Effector memory CD8-positive, alpha-beta T cell (primary cell): ENCODE measurements around the gene MBLAC1.

ENCODE experiments used
- ATAC-seq: fragments of 150-1000 bp; cut with Tn5 transposase; replicated peaks from 2 replicates; pipeline ENCODE4 v1.10.0; 2021; ENCODE audit warnings: mild to moderate bottlenecking, moderate library complexity
- DNase-seq, 3 experiments: peaks; one replicate each; pipeline ENCODE4 v3.0.0; 2021
- H3K27ac Mint-ChIP-seq, 2 donors: one replicate each; pipeline ENCODE4 v1.8.0; 2022; ENCODE audit warnings: mild to moderate bottlenecking in 2 of 2, mixed read lengths in 2 of 2, moderate library complexity in 2 of 2
- H3K27me3 Mint-ChIP-seq, 2 donors: one replicate each; pipeline ENCODE4 v1.8.0; 2022; ENCODE audit warnings: mixed read lengths in 2 of 2
- H3K36me3 Mint-ChIP-seq: one replicate; pipeline ENCODE4 v1.8.0; 2022; ENCODE audit warnings: mild to moderate bottlenecking, moderate library complexity, mixed read lengths; ENCODE audit not compliant: insufficient read depth
- H3K4me1 Mint-ChIP-seq, 2 donors: one replicate each; pipeline ENCODE4 v1.8.0; 2022; ENCODE audit warnings: low read depth in 2 of 2, mixed read lengths in 2 of 2
- H3K4me3 Mint-ChIP-seq, 2 donors: one replicate each; pipeline ENCODE4 v1.8.0; 2022; ENCODE audit warnings: mild to moderate bottlenecking in 2 of 2, mixed read lengths in 2 of 2, moderate library complexity in 2 of 2
- H3K9me3 Mint-ChIP-seq, 2 donors: one replicate each; pipeline ENCODE4 v1.8.0; 2022; ENCODE audit warnings: mixed read lengths in 2 of 2

Gene MBLAC1

DNA sequence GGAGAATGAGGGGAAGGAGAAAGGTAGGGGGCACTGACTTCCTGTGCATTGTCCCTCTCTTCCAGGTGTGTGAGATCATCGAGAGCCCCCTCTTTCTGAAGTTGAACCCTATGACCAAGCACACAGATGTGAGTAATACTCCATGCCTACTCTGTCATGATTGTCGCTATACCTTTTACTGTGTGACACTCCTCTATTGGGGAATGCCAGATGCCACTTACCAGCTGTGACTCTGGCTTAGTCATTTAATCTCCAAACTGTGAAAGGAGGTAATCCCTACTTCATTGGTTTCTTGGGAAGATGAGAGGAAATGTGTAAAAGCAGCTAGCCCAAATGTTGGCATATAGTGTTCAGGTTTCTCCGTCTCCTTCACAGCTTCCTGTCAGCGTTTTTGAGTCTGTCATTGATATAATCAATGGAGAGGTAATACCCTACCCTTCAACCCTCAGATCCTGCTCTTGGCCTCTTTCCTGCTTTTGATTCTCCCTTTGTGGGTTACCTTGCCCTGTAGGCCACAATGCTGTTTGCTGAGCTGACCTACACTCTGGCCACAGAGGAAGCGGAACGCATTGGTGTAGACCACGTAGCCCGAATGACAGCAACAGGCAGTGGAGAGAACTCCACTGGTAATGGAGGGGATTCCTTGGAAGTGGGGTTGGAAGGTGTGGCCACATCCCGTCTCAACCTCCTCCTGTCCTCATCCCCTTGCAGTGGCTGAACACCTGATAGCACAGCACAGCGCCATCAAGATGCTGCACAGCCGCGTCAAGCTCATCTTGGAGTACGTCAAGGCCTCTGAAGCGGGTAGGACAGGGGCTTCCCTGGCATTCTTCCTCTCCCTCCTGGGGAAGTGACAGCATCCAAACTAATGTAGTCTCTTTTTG lies 36.0 kb upstream of the MBLAC1 start:
- ATAC-seq (no peak), DNase-seq (no peak)
- Mint-ChIP-seq H3K4me1 (peaks cover 11 to 19% of the 10 kb centered on the region in 2 donors), H3K27ac (peak overlapping the region in 1 of 2 donors; percentile 55), H3K36me3 (peaks cover 68% of the 10 kb centered on the region), H3K4me3 (no peak overlapping the region), H3K27me3 (no peaks in the 10 kb centered on the region), H3K9me3 (no peaks in the 10 kb centered on the region)

DNA sequence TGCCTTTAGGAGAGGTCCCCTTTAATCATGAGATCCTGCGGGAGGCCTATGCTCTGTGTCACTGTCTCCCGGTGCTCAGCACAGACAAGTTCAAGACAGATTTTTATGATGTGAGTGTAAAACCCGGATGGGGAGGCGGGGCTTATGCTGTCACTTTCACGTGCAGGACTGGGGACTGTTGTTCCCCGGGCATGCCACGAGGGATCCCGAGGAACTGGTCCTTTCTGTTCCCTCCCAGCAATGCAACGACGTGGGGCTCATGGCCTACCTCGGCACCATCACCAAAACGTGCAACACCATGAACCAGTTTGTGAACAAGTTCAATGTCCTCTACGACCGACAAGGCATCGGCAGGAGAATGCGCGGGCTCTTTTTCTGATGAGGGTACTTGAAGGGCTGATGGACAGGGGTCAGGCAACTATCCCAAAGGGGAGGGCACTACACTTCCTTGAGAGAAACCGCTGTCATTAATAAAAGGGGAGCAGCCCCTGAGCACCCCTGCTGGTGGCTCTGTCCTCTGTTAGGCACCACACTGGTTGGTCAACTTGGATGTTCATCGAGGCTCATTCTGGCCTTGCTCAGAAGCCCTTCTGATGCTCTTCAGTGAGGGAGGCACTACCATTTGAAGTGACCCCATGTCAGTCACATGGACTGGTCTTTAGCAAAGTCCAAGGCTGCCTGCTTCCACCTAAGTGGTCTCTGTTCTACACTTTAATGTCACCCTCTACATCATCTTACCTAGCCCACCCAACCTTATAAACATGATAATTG lies 35.2 kb upstream of the MBLAC1 start:
- Mint-ChIP-seq H3K36me3 (peaks cover 76% of the 10 kb centered on the region), H3K4me1 (peaks cover 11 to 19% of the 10 kb centered on the region in 2 donors), H3K9me3 (no peaks in the 10 kb centered on the region), H3K4me3 (no peak overlapping the region), H3K27ac (peak overlapping the region in 1 of 2 donors; percentile 55), H3K27me3 (no peaks in the 10 kb centered on the region)
- no peak for ATAC-seq
- no peak for DNase-seq

DNA sequence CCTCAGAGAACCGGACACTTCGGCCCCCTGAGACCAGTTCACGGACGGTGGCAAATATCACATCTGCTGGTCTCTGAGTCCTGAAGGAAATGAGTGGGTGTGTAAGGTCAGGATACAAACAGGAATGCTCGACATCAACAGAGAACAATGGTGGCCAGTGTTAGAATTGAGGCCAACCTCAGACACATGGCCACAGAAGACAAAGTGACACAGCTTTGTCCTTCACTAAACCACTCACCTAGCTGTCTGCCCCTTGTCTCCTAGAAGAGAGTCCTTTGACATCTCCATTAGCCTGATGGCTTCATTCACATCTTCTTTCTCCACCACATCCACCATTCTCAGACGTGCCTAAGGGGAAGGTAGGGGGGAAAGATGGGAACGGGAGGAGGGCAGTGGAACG lies 33.7 kb upstream of the MBLAC1 start:
- ATAC-seq (no peak), DNase-seq (no peak)
- no peak overlapping the region for H3K4me3 Mint-ChIP-seq
- peak overlapping the region in 1 of 2 donors; percentile 75 for H3K27ac Mint-ChIP-seq
- H3K36me3 Mint-ChIP-seq: peaks cover 87% of the 10 kb centered on the region
- no peaks in the 10 kb centered on the region for H3K9me3 Mint-ChIP-seq
- H3K27me3 Mint-ChIP-seq: no peaks in the 10 kb centered on the region
- H3K4me1 Mint-ChIP-seq: peaks cover 13 to 24% of the 10 kb centered on the region in 2 donors

- DNase-seq: no peak
- H3K27me3 Mint-ChIP-seq: no peaks in the 10 kb centered on the region
- H3K9me3 Mint-ChIP-seq: no peaks in the 10 kb centered on the region
- H3K4me1 Mint-ChIP-seq: peaks cover 16 to 26% of the 10 kb centered on the region in 2 donors
- H3K27ac Mint-ChIP-seq: peak overlapping the region in 1 of 2 donors; percentile 75
- ATAC-seq: no peak
- H3K36me3 Mint-ChIP-seq: peaks cover 88% of the 10 kb centered on the region
- H3K4me3 Mint-ChIP-seq: no peak overlapping the region
Measured at GRCh38 chr7:100093498-100093897, 33.3 kb upstream of the MBLAC1 start.

GRCh38 chr7:100093925-100094486 lies 32.8 kb upstream of the MBLAC1 start:
- no peak for DNase-seq
- no peak overlapping the region for H3K4me3 Mint-ChIP-seq
- H3K4me1 Mint-ChIP-seq: peaks cover 21 to 32% of the 10 kb centered on the region in 2 donors
- H3K27ac Mint-ChIP-seq: peak overlapping the region in 1 of 2 donors; percentile 75
- peaks cover 89% of the 10 kb centered on the region for H3K36me3 Mint-ChIP-seq
- no peaks in the 10 kb centered on the region for H3K9me3 Mint-ChIP-seq
- H3K27me3 Mint-ChIP-seq: no peaks in the 10 kb centered on the region
- ATAC-seq: no peak

DNA sequence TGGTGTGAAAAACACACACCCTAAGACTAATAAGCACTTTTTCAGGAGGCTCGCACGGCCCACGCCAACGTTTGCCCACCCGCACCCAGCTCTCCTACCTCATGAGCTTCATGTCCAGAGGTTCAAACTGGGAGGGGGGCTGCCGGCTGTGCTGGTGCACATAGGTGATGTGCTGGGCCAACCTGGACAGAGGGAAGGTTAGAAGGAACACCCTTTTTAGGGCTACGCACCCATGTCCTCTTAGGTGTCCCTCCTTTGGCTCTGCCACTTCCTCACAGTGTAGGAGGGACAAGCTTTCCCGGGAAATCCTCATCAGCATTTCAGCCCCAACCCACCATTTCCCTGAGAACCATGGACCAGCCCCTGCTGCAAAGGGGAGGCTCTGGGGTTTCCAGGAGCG lies 31.5 kb upstream of the MBLAC1 start:
- peaks cover 96% of the 10 kb centered on the region for H3K36me3 Mint-ChIP-seq
- H3K27ac Mint-ChIP-seq: no peak overlapping the region
- no peaks in the 10 kb centered on the region for H3K27me3 Mint-ChIP-seq
- peak overlapping the region in 1 of 2 donors; percentile 51 for H3K4me3 Mint-ChIP-seq
- H3K4me1 Mint-ChIP-seq: peaks cover 23 to 34% of the 10 kb centered on the region in 2 donors
- no peaks in the 10 kb centered on the region for H3K9me3 Mint-ChIP-seq
- DNase-seq: no peak
- no peak for ATAC-seq

GRCh38 chr7:100095704-100096103 lies 31.1 kb upstream of the MBLAC1 start:
- DNase-seq: no peak
- no peaks in the 10 kb centered on the region for H3K9me3 Mint-ChIP-seq

DNA sequence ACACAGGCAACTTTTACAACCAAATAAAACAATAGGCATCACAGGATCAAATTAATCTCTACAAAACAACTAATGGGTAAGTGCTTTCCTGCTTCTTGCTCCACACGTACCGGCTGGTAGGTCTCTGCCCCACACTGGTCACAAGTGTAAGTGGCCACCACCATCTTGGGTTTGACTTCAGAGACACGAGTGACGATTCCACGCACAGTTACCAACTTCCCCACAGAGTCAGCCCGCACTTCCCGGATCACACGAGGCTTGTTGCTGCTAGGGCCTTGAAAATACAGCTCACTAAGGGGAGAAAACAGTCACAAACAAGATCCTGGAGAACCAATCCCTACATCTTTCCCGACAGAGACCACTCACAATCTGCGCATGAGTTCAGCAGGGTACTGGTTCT lies 27.9 kb upstream of the MBLAC1 start:
- H3K9me3 Mint-ChIP-seq: no peaks in the 10 kb centered on the region
- H3K4me3 Mint-ChIP-seq: peak overlapping the region; percentile 92 to 96
- no peaks in the 10 kb centered on the region for H3K27me3 Mint-ChIP-seq
- DNase-seq (no peak), ATAC-seq (no peak)
- peaks cover 30 to 32% of the 10 kb centered on the region in 2 donors for H3K4me1 Mint-ChIP-seq
- H3K27ac Mint-ChIP-seq: peak overlapping the region; percentile 98 to 99
- peaks cover 91% of the 10 kb centered on the region for H3K36me3 Mint-ChIP-seq

More at GRCh38 chr7:100095704-100096103, 31.1 kb upstream of the MBLAC1 start:
- H3K4me1 Mint-ChIP-seq: peaks cover 21 to 35% of the 10 kb centered on the region in 2 donors
- peak overlapping the region in 1 of 2 donors; percentile 7 for H3K27ac Mint-ChIP-seq
- H3K36me3 Mint-ChIP-seq: peaks cover 100% of the 10 kb centered on the region
- no peak for ATAC-seq
- H3K4me3 Mint-ChIP-seq: peak overlapping the region in 1 of 2 donors; percentile 51
- no peaks in the 10 kb centered on the region for H3K27me3 Mint-ChIP-seq

DNA sequence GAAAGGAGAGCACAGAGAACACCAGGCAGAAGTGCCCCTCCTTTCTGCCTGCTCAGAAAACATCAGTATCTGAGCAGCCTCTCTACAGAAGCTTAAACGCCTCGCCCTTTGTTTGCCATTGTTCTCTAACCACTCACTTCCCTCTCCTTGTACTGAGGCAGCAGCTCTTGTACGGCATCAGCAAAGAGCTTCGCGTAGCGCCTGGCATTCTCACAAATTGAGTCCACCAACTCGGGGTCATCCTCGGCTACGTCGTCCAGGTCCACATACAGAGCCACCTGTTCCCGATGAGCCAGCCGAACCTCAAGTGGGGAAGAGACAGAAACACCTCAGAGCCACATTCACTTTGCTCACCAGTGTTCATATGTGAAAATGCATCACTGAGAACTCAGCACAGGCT lies 27.3 kb upstream of the MBLAC1 start:
- peak overlapping the region; percentile 98 to 99 for H3K27ac Mint-ChIP-seq
- H3K36me3 Mint-ChIP-seq: peaks cover 86% of the 10 kb centered on the region
- no peaks in the 10 kb centered on the region for H3K27me3 Mint-ChIP-seq
- DNase-seq: no peak
- no peak for ATAC-seq
- H3K9me3 Mint-ChIP-seq: no peaks in the 10 kb centered on the region
- H3K4me1 Mint-ChIP-seq: peaks cover 30 to 32% of the 10 kb centered on the region in 2 donors
- H3K4me3 Mint-ChIP-seq: peak overlapping the region; percentile 92 to 96

- Mint-ChIP-seq H3K4me1 (peaks cover 30 to 32% of the 10 kb centered on the region in 2 donors), H3K36me3 (peaks cover 75% of the 10 kb centered on the region), H3K27ac (peak overlapping the region; percentile 98 to 99), H3K4me3 (peak overlapping the region; percentile 92 to 96), H3K9me3 (no peaks in the 10 kb centered on the region), H3K27me3 (no peaks in the 10 kb centered on the region)
- peak; percentile 75 for ATAC-seq
- peak; percentile 79 to 87 (median 84) for DNase-seq
Measured at GRCh38 chr7:100100420-100101015, 26.2 kb upstream of the MBLAC1 start.

- Mint-ChIP-seq H3K36me3 (peaks cover 68% of the 10 kb centered on the region), H3K27ac (peak within 1 kb of the TSS; percentile 98 to 99), H3K27me3 (no peaks in the 10 kb centered on the region), H3K9me3 (no peaks in the 10 kb centered on the region), H3K4me3 (peak within 1 kb of the TSS; percentile 92 to 96), H3K4me1 (peaks cover 29 to 30% of the 10 kb centered on the region in 2 donors)
- DNase-seq (peak; percentile 91 to 93 (median 93)), ATAC-seq (peak; percentile 82)
Measured at GRCh38 chr7:100101016-100101862, 25.5 kb upstream of the MBLAC1 start, which contains the start of the genes AP4M1 and MCM7. Gene AP4M1, plus strand, starts transcription at chr7:100101643. Its CDS starts 72 bp downstream, at chr7:100101715. Gene MCM7, minus strand, starts transcription at chr7:100101397. Its CDS starts 103 bp downstream, at chr7:100101294.
